OCI-LY7 (cell line): ENCODE data around the gene DUSP21. TPM values are rescaled to one million over a fixed set of nuclear protein-coding genes. Genes with fewer than 3 reads are reported as not detected.

Experiments
- BruUV-seq: library from RNA; stranded (reverse); fragments of 400-500 nt; replicated peaks from 2 replicates; lab custom pipeline; 2021; lab: Mats Ljungman, UMichigan
- CTCF ChIA-PET: fragments of 300-600 bp; sonication (Branson Sonifier 250); formaldehyde crosslinking; loops from one replicate; lab custom pipeline; 2022; ENCODE audit warnings: antibody characterized with exemption; ENCODE audit not compliant: unreplicated experiment; lab: Charles Lee
- POLR2A ChIA-PET: fragments of 300-600 bp; sonication (Branson Sonifier 250); formaldehyde crosslinking; loops from one replicate; lab custom pipeline; 2022; ENCODE audit warnings: antibody characterized with exemption; lab: Charles Lee
- DNase-seq: peaks from one replicate; pipeline ENCODE4 v3.0.0-alpha.2; 2015; ENCODE audit warnings: low spot score
- H2AFZ ChIP-seq: fragments of 200-600 bp; sonication (generic), shearing (Covaris generic); 2 replicates; pipeline ENCODE4 v1.6.1; 2014; ENCODE audit warnings: mild to moderate bottlenecking, antibody characterized with exemption, low read length, moderate library complexity
- H3K27ac ChIP-seq: fragments of 200-600 bp; sonication (generic); 2 replicates; pipeline ENCODE4 v1.5.1; 2014; ENCODE audit warnings: mixed run types, low read depth, mild to moderate bottlenecking, moderate library complexity, low read length, inconsistent platforms; ENCODE audit not compliant: poor library complexity, severe bottlenecking
- H3K36me3 ChIP-seq: fragments of 200-600 bp; sonication (generic); 2 replicates; pipeline ENCODE4 v1.6.1; 2014; ENCODE audit warnings: mild to moderate bottlenecking, antibody characterized with exemption, low read length, moderate library complexity, mixed read lengths; ENCODE audit not compliant: insufficient read depth
- H3K4me1 ChIP-seq: fragments of 200-600 bp; sonication (generic); 2 replicates; pipeline ENCODE4 v1.5.1; 2014; ENCODE audit warnings: mild to moderate bottlenecking, low read length; ENCODE audit not compliant: insufficient read depth, poor library complexity, severe bottlenecking
- H3K4me2 ChIP-seq: fragments of 200-600 bp; sonication (generic); 2 replicates; pipeline ENCODE4 v1.6.1; 2014; ENCODE audit warnings: mild to moderate bottlenecking, low read length
- H3K4me3 ChIP-seq: fragments of 200-600 bp; sonication (generic); 2 replicates; pipeline ENCODE4 v1.5.1; 2014; ENCODE audit warnings: mild to moderate bottlenecking, low read depth, low read length; ENCODE audit not compliant: poor library complexity, severe bottlenecking
- H3K79me2 ChIP-seq: fragments of 200-600 bp; sonication (generic); 2 replicates; pipeline ENCODE4 v1.6.1; 2016; ENCODE audit warnings: low read depth, mild to moderate bottlenecking, low read length, moderate library complexity, mixed read lengths; ENCODE audit not compliant: insufficient read depth
- H3K9me2 ChIP-seq: fragments of 200-600 bp; sonication (generic); 2 replicates; pipeline ENCODE4 v1.6.1; 2016; ENCODE audit warnings: mild to moderate bottlenecking, low read length, mixed read lengths; ENCODE audit not compliant: insufficient read depth
- H3K9me3 ChIP-seq: fragments of 200-600 bp; sonication (generic); 2 replicates; pipeline ENCODE4 v1.6.1; 2014; ENCODE audit warnings: mild to moderate bottlenecking, mixed run types, low read length, mixed read lengths
- H4K20me1 ChIP-seq: fragments of 200-600 bp; sonication (generic); 2 replicates; pipeline ENCODE4 v1.6.1; 2014; ENCODE audit warnings: mild to moderate bottlenecking, antibody characterized with exemption, low read length, moderate library complexity, mixed read lengths; ENCODE audit not compliant: insufficient read depth
- EZH2phosphoT487 ChIP-seq: fragments of 200-600 bp; sonication (generic); IDR thresholded peaks from 2 replicates; pipeline ENCODE4 v1.6.1; 2018; ENCODE audit warnings: low read depth, borderline replicate concordance, mild to moderate bottlenecking, mixed run types, antibody characterized with exemption, low read length, moderate library complexity, mixed read lengths
- intact Hi-C: fragments of 100-400 bp; cut with micrococcal nuclease; formaldehyde crosslinking; loops from one replicate; pipeline ENCODE4 v1.10.0; 2022; ENCODE audit not compliant: unreplicated experiment
- total RNA-seq, 2 experiments: library from RNA; depleted of rRNA in 1 of 2; stranded (reverse); fragments of >200 nt in 1 of 2; shearing (Covaris generic) in 1 of 2; gene quantifications; 2 replicates each; pipeline ENCODE4 v1.2.3, GENCODE V29; 2014 to 2022
- TF ChIP-seq, protein P1 (sequence below): fragments of 200-600 bp; sonication (generic); conservative IDR thresholded peaks from 2 replicates; pipeline ENCODE4 v1.5.1; 2014; ENCODE audit warnings: mild to moderate bottlenecking, antibody characterized with exemption, low read length, moderate library complexity, mixed read lengths

DUSP21 gene
- total RNA-seq, 2 experiments from 2014 or later, result not detected

DNA sequence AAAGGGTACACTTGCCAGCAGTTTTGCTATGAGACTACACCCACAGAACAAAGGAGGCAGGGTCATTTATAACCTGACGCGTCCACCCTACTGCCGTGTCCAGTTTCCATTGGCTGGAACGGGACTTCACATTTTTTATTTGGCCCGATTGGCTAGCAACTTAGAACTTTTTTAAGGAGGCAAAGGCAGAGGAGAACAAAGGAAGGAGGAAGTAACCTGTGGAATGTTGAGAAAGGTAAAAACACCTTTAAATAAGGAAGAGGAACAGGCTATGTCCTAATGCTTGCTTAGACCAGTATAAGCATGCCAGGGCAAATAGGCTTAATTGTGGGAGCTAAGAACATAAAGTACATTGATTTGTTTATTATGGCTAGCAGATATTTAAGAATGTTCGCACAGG lies 47.8 kb downstream of the DUSP21 start:
- peaks cover 4% of the 10 kb centered on the region; the same call in 1 of the 2 replicates for H4K20me1 ChIP-seq
- no peak overlapping the region for H3K27ac ChIP-seq
- POLR2A ChIA-PET, result no interaction called here
- no peak overlapping the region for H3K4me3 ChIP-seq
- H3K79me2 ChIP-seq, result peaks cover 97% of the 10 kb centered on the region
- no peaks in the 10 kb centered on the region for H3K9me2 ChIP-seq
- no peak for DNase-seq
- TF ChIP-seq, protein P1, sequence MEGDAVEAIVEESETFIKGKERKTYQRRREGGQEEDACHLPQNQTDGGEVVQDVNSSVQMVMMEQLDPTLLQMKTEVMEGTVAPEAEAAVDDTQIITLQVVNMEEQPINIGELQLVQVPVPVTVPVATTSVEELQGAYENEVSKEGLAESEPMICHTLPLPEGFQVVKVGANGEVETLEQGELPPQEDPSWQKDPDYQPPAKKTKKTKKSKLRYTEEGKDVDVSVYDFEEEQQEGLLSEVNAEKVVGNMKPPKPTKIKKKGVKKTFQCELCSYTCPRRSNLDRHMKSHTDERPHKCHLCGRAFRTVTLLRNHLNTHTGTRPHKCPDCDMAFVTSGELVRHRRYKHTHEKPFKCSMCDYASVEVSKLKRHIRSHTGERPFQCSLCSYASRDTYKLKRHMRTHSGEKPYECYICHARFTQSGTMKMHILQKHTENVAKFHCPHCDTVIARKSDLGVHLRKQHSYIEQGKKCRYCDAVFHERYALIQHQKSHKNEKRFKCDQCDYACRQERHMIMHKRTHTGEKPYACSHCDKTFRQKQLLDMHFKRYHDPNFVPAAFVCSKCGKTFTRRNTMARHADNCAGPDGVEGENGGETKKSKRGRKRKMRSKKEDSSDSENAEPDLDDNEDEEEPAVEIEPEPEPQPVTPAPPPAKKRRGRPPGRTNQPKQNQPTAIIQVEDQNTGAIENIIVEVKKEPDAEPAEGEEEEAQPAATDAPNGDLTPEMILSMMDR, result no peak
- TF ChIP-seq EZH2phosphoT487, result no peak
- intact Hi-C loops, result no loop called here
- H3K4me2 ChIP-seq, result no peak overlapping the region
- no peak overlapping the region for H2AFZ ChIP-seq
- CTCF ChIA-PET, result no interaction called here
- no peaks in the 10 kb centered on the region; the same call in 1 of the 2 replicates for H3K36me3 ChIP-seq
- 0 out of 2 replicates have a peak, but pooled peaks cover 4% of the 10 kb centered on the region for H3K9me3 ChIP-seq
- BruUV-seq, result no TSS peak
- peaks cover 15% of the 10 kb centered on the region for H3K4me1 ChIP-seq

Other genes starting within 250 kb of the DUSP21 start
- 18.8 and 20.5 TPM in 2 replicates for gene KDM6A, start 29.2 kb downstream of the DUSP21 start, total RNA-seq (2014; rRNA removed; shearing (Covaris generic))
- gene KDM6A, start 29.2 kb downstream of the DUSP21 start, total RNA-seq (2022), result 23.4 and 29.5 TPM in 2 replicates